ENCODE measurements around the gene CD207.
"Not testable (repeated sequence)": the region's sequence is repeated elsewhere in the genome, so short reads cannot be mapped to it uniquely, and the experiment has no call there.

Gene CD207

DNA sequence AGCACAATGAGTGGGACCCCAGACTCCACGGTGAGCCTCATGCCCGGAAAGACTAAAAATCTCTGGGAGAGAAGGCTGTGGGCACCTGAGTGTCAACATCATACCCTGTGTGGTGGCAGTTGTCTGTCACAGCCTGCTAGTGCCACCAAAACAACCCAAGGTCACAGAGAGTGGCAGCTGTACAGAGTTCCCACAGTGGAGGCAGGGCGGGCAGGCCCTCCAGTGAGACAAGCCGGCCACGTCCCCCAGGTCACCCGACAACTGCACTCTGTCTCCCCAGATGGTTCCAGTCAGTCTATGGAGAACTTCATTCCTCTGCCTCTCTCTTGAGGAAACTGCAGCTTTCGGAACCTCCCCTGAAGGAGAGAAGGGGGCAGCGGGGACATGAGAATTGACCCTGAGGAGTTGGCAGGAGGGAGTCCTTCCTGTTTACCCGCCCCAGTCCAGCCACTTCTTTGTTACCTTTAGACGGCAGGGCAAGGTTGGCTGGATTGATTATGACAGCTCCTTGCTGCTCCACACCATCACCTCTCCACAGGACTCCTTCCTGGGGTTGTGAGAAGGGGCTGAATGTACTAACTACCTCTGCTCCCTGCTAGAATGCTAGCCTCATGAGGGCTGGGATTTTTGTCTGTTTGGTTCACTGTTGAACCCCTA, 33.9 kb downstream of the CD207 start:
- no peak for DNase-seq (ENCODE audit: low read depth)
- TF ChIP-seq, protein P1, sequence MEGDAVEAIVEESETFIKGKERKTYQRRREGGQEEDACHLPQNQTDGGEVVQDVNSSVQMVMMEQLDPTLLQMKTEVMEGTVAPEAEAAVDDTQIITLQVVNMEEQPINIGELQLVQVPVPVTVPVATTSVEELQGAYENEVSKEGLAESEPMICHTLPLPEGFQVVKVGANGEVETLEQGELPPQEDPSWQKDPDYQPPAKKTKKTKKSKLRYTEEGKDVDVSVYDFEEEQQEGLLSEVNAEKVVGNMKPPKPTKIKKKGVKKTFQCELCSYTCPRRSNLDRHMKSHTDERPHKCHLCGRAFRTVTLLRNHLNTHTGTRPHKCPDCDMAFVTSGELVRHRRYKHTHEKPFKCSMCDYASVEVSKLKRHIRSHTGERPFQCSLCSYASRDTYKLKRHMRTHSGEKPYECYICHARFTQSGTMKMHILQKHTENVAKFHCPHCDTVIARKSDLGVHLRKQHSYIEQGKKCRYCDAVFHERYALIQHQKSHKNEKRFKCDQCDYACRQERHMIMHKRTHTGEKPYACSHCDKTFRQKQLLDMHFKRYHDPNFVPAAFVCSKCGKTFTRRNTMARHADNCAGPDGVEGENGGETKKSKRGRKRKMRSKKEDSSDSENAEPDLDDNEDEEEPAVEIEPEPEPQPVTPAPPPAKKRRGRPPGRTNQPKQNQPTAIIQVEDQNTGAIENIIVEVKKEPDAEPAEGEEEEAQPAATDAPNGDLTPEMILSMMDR (IDR thresholded peaks at IDR 0.05; ENCODE audit: low read depth, low read length, missing control alignments) = no peak
- in situ Hi-C loops (cut with HindIII; ENCODE audit: low sequenced_read_pairs) = no loop called here
- H3K4me3 ChIP-seq (ENCODE audit: low read depth, low read length) = no peak overlapping the region

GRCh38 chr2:70799706-70800105, 35.9 kb downstream of the CD207 start:
- H3K4me3 ChIP-seq (ENCODE audit: low read depth, low read length) = no peak overlapping the region
- TF ChIP-seq, protein P1 (IDR thresholded peaks at IDR 0.05; ENCODE audit: low read depth, low read length, missing control alignments) = no peak
- in situ Hi-C loops (cut with HindIII; ENCODE audit: low sequenced_read_pairs) = no loop called here

DNA sequence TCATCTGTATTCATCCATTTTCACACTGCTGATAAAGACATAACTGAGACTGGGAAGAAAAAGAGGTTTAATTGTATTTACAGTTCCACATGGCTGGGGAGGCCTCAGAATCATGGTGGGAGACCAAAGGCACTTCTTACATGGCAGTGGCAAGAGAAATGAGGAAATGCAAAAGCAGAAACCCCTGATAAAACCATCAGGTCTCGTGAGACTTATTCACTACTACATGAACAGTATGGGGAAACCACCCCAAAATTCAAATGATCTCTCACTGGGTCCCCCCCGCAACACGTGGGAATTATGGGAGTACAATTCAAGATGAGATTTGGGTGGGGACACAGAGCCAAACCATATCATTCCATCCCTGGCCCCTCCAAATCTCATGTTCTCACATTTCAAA, 37.6 kb downstream of the CD207 start:
- in situ Hi-C loops (cut with HindIII; ENCODE audit: low sequenced_read_pairs); DNase-seq (ENCODE audit: low read depth); H3K4me3 ChIP-seq (ENCODE audit: low read depth, low read length): not testable (repeated sequence)

More at GRCh38 chr2:70799706-70800105, 35.9 kb downstream of the CD207 start:
- DNase-seq (ENCODE audit: low read depth) = no peak

GRCh38 chr2:70797506-70797905, 38.1 kb downstream of the CD207 start:
- TF ChIP-seq, protein P1 (IDR thresholded peaks at IDR 0.05; ENCODE audit: low read depth, low read length, missing control alignments) = no peak
- H3K4me3 ChIP-seq (ENCODE audit: low read depth, low read length) = no peak overlapping the region
- no peak for DNase-seq (ENCODE audit: low read depth)
- in situ Hi-C loops (cut with HindIII; ENCODE audit: low sequenced_read_pairs) = no loop called here

DNA sequence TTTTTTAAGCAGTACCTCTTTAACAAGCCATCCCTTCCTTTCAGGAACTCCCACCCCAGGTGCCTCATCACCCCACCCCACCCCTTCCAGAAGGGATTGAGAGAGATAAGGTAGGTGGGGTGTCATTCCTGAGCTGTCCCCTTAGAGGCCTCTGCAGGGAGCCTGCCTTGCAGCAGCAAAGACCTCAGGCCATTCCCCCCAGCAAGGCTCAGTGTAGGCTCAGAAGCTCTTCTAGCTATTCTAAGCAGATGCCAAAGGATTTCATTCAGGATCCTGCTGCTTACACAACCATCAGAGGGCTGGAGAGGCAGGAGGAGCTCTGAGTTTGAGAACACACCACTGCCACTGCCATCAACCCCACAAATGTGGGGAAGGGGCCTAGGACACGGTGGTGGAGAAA, 39.4 kb downstream of the CD207 start:
- TF ChIP-seq, protein P1 (IDR thresholded peaks at IDR 0.05; ENCODE audit: low read depth, low read length, missing control alignments) = no peak
- no peak for DNase-seq (ENCODE audit: low read depth)
- H3K4me3 ChIP-seq (ENCODE audit: low read depth, low read length) = no peak overlapping the region
- in situ Hi-C loops (cut with HindIII; ENCODE audit: low sequenced_read_pairs) = no loop called here

DNA sequence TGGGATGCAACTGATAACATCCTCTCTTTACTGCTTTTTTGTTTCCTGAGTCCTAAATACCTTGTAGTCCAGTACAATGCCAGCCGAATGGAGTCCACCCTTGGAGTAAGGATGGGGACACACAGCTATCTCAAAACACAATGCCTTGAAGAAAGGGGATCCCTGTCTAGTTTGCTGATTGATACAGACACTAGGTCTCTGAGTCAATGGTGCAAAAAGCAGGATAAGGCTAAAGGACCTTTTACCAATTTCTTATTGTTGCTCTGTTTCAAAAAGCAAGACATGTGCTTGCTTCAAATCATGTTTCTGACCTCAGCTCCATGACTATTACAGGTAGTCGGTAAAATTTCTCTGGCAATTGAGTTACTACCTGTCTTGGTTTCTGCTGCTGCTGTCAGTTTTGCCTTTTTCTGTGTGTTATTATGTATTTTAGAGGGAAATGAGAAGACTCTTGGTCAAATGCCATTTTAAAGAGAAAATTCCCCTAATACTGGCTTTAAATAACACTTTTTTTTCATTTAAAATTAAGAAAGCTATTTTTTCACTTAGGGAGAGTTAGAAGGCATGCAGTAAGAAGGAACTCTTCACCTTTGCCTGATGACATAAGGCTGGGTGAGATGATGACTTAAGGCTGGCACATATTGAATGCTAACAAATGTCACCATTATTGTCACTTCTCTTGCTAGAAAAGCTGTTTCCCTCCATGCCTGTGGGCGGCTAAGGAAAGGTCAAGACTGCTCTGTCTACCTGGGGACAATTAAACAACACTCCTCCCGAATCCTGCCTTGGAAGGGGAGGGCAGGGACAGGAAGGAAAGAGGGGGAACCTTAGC, 40.2 kb downstream of the CD207 start:
- in situ Hi-C loops (cut with HindIII; ENCODE audit: low sequenced_read_pairs) = no loop called here
- TF ChIP-seq, protein P1 (IDR thresholded peaks at IDR 0.05; ENCODE audit: low read depth, low read length, missing control alignments) = no peak
- H3K4me3 ChIP-seq (ENCODE audit: low read depth, low read length) = no peak overlapping the region
- no peak for DNase-seq (ENCODE audit: low read depth)

DNA sequence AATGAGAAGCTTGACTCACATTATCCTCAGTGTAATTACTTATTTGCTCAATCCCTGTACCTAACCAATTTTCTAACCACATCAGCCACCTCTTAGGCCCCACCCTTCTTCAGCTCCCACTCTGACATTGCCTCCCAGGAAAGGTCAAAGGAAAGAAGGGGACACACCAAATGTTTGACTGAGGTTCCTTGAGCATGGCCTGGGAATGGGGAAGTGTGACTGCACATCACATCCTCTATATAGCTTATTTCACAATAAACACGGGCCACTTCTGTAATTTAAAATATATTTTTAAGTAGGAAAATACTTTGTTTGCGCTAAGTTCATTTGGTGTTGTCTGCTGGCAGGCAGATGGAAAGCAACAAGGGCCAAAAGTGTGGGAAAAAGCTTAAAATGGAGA, 42.2 kb downstream of the CD207 start:
- in situ Hi-C loops (cut with HindIII; ENCODE audit: low sequenced_read_pairs) = loop anchor here (5.0 kb wide), 1 partner anchor 56 kb away; no protein-coding TSS in a partner anchor
- TF ChIP-seq, protein P1 (IDR thresholded peaks at IDR 0.05; ENCODE audit: low read depth, low read length, missing control alignments) = no peak
- DNase-seq (ENCODE audit: low read depth) = no peak
- no peak overlapping the region for H3K4me3 ChIP-seq (ENCODE audit: low read depth, low read length)
